Ishikawa (cell line): ENCODE results near the gene NAGK.

Experiments
- CEBPB ChIP-seq: IDR thresholded peaks from 2 replicates; pipeline ENCODE4 v1.6.1; 2012
- CREB1 ChIP-seq: IDR thresholded peaks from 2 replicates; pipeline ENCODE4 v1.6.1; 2012; ENCODE audit warnings: low read depth
- EGR1 ChIP-seq: IDR thresholded peaks from 2 replicates; pipeline ENCODE4 v1.6.1; 2012
- EP300 ChIP-seq: IDR thresholded peaks from 2 replicates; pipeline ENCODE4 v1.6.1; 2012; ENCODE audit warnings: borderline replicate concordance
- FOXM1 ChIP-seq: IDR thresholded peaks from 2 replicates; pipeline ENCODE4 v1.6.1; 2012; ENCODE audit warnings: low read depth, borderline replicate concordance
- MAX ChIP-seq: IDR thresholded peaks from 2 replicates; pipeline ENCODE4 v1.6.1; 2012
- NFIC ChIP-seq: IDR thresholded peaks from 2 replicates; pipeline ENCODE4 v1.6.1; 2012
- RAD21 ChIP-seq: IDR thresholded peaks from 2 replicates; pipeline ENCODE4 v1.6.1; 2012; ENCODE audit warnings: low read depth
- REST ChIP-seq: IDR thresholded peaks from 2 replicates; pipeline ENCODE4 v1.6.1; 2012; ENCODE audit warnings: low read depth, mild to moderate bottlenecking
- TAF1 ChIP-seq: IDR thresholded peaks from 2 replicates; pipeline ENCODE4 v1.6.1; 2012; ENCODE audit warnings: low read depth, mild to moderate bottlenecking
- TCF12 ChIP-seq: IDR thresholded peaks from 2 replicates; pipeline ENCODE4 v1.6.1; 2012; ENCODE audit warnings: low read depth
- TEAD4 ChIP-seq: IDR thresholded peaks from 2 replicates; pipeline ENCODE4 v1.6.1; 2012
- YY1 ChIP-seq: IDR thresholded peaks from 2 replicates; pipeline ENCODE4 v1.6.1; 2012; ENCODE audit warnings: low read depth
- ZBTB7A ChIP-seq: IDR thresholded peaks from 2 replicates; pipeline ENCODE4 v1.6.1; 2012; ENCODE audit warnings: low read depth
- TF ChIP-seq, protein P1 (sequence below): IDR thresholded peaks from 2 replicates; pipeline ENCODE4 v1.6.1; 2012

The NAGK gene

GRCh38 chr2:71045151-71045550, 23.3 kb upstream of the NAGK start:
- TF ChIP-seq ZBTB7A (no peak), RAD21 (no peak), MAX (no peak), EP300 (no peak), TAF1 (no peak), REST (no peak), CEBPB (no peak), CREB1 (no peak), YY1 (no peak)
- TF ChIP-seq, protein P1, sequence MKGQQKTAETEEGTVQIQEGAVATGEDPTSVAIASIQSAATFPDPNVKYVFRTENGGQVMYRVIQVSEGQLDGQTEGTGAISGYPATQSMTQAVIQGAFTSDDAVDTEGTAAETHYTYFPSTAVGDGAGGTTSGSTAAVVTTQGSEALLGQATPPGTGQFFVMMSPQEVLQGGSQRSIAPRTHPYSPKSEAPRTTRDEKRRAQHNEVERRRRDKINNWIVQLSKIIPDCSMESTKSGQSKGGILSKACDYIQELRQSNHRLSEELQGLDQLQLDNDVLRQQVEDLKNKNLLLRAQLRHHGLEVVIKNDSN: no peak

DNA sequence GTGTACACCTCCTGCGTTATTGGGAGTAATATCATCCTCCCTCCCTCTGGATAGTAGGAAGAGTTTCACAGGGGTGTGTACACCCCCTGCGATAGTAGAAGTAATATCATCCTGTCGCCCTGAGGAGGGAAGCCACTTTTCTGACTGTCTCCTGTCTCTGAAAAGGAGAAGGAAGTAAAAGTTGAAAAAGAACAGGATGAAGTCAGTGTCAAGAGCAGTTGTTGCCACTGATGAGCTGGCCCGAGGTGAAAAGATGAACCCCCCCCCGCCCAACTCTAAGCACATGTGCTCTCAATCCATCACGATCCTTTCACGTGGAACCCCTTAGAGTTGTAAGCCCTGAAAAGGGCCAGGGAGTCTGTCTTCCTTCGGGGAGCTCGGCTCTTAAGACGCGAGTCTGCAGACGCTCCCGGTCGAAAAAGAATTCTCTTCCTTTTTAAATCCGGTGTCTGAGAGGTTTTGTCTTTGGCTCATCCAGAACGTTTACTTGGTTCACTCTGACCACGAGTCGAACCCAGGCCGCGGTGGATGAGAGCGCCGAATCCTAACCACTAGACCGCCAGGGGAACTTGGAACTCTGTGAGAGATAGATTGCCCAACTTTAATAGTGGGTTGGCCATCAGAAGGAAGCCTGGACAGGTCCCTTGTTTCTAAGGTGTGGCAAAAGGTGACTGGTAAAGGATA, 22.4 kb upstream of the NAGK start:
- TF ChIP-seq TAF1 (no peak), YY1 (no peak), TCF12 (no peak), MAX (no peak), RAD21 (no peak), EGR1 (no peak), FOXM1 (no peak), REST (no peak), ZBTB7A (no peak), TEAD4 (no peak)
- TF ChIP-seq, protein P1: no peak

DNA sequence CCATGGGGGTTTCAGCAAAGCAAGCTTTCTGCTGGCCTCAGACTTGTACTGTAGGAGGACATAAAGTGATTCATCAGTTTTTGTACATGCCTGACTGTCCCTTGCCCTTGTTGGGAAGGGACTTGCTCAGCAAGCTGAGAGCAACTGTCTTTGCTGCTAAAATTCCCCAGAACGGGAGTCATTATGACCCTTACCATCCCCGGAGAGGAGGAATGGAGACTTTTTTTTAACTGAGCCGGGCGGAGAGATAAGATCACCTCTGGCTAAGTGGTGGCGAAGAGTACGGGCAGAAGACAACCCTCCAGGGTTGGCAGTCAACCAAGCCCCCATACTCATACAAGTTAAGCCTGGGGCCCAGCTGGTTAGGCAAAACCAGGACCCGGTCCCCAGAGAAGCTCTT, 20.4 kb upstream of the NAGK start:
- TF ChIP-seq, protein P1: no peak
- TF ChIP-seq RAD21: no peak
- TF ChIP-seq MAX: no peak

- TF ChIP-seq MAX: peak; percentile 92
These were observed 18.6 kb upstream of the NAGK start for GRCh38 chr2:71049704-71050360.

DNA sequence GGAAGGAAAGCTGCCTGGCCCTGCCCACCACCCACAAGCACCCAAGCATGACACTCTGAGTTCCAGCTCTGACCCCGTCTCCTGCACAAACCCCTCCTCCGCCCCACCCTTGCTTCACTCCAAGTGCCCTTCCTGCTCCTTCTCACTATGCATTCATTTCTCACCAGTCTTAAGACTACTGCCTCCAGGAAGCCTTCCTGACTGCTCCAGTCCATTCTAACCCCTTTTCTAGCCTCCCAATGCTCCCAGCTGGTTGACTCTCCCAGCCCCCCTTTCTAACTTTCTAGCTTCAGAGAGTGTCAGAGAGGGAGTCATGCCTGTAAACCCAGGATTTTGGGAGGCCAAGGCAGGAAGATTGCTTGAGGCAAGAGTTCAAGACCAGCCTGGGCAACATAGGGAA, 8.2 kb upstream of the NAGK start:
- TF ChIP-seq RAD21 (no peak), FOXM1 (no peak), MAX (no peak), CREB1 (no peak), ZBTB7A (no peak), EP300 (no peak), EGR1 (no peak), NFIC (no peak), TCF12 (no peak), TAF1 (no peak), TEAD4 (no peak), YY1 (no peak), REST (no peak), CEBPB (no peak)
- TF ChIP-seq, protein P1: no peak
